Measurements from ENCODE around the gene MMP21.

MMP21 gene

DNA sequence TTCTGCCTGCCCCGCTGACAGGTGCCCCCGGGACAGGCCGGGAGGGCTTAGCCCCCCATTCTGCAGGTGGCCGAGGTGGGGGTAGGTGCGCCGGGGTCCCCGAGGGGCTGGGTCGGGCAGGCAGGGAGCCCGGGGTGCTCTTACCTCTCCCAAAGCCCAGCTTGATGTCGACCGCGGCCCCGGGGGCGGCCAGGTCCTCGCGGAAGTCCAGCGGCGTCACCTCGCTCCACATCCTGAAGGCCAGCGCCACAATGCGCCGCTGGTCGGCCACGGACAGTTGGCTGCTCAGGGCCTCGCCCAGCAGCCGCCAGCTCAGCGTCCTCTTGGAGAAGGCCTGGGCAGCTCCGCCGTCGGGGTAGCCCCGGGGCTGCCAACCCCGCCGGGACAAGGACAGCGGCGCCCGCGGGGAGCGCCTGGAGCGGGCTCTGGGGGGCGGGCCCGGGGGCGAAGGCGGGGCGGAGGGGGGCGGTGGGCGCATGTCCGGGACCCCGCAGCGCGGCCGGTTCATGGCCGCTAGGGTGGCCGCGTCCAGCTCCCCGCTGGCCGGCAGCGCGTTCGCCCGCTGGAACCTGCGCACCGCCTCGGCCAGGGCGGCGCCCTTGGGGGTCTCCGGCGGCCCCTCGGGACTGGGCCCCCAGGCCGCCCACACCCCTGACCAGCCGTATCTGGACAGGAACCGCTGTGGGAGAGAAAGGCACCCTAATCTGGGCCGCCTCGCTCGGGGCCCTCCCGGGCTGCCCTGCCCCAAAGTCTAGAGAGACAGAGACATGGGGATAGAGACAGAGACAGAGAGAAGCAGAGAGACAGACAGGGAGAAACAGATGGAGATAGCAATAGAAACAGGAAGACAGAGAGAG lies 1.7 kb downstream of the MMP21 start:
- H3K27ac ChIP-seq: no peak overlapping the region
- TF ChIP-seq CTCF (conservative IDR thresholded peaks at IDR 0.05): no peak

DNA sequence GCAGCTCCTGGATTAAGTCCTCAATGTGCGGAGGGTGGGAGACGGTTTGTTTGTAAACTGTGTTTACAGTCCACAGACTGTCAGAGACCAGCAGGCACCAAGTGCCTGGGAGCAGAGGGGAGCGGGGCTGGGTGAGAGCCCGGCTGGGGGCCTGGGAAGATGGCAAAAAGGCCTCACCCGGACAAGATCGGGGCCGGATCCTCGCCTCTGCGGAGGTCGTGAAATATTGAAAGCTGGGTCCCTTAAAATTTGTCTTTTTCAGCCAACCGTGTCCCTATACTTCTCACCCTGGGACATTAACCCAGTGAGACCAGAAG lies 2.8 kb downstream of the MMP21 start:
- TF ChIP-seq CTCF (conservative IDR thresholded peaks at IDR 0.05) (no peak), ZFX (IDR thresholded peaks at IDR 0.05) (no peak)
- H3K27ac ChIP-seq: no peak overlapping the region

DNA sequence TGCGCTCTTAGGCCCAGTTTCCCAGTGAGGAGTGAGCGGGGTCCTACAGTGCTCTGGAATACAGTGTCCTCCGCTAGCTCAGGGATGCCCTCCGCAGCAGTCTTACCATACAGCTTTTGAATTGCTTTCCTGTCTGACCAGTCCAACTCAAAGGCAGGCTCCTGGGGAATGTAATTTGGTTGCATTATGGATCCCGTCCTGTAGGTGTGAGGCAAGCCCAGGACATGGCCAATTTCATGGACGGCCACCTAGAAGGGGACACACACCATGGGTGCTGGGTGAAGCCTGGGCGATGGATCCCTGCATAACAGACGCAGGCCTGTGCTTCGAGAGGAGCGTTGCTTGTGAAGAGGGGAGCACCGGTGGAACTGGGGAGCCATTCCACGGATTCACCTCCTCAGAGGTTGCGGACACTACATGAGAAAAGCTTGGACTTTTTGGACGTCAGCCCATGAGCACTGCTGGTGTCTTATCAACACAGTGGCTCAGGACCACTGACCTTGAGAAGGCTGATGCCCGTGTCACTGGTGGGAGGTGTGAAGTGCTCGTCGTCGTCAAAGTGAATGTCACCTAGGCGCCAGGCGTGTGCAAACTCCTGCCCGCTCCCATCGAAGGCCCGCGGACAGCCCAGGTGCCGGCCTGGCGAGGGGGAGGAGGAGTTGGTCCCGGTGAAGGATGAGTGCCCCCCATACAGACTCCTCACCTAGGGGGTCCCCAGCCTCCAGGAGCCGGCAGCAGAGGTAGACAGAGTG lies 3.3 kb downstream of the MMP21 start:
- no peak overlapping the region for H3K27ac ChIP-seq
- TF ChIP-seq ZFX (IDR thresholded peaks at IDR 0.05) (no peak), CTCF (conservative IDR thresholded peaks at IDR 0.05) (no peak)

DNA sequence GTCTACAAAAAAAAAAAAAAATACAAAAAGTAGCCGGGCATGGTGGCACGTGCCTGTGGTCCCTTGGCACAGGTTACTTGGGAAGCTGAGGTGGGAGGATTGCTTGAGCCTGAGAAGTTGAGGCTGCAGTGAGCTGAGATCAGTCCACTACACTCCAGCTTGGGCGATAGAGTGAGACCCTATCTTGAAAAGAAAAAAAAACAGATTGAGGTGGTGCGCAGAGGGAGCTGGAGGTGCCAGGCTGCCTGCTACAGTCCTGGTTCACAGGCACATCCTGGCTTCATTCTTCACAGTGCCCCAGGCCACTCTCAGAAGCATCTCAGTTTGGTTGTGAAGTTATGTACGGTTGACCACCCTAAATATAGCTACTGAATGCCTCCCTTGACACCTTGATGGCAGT lies 4.8 kb downstream of the MMP21 start:
- no peak overlapping the region for H3K27ac ChIP-seq
- TF ChIP-seq CTCF (conservative IDR thresholded peaks at IDR 0.05): no peak
- no peak for TF ChIP-seq ZFX (IDR thresholded peaks at IDR 0.05)

- H3K27ac ChIP-seq: no peak overlapping the region
- no peak for TF ChIP-seq CTCF (conservative IDR thresholded peaks at IDR 0.05)
- TF ChIP-seq ZFX (IDR thresholded peaks at IDR 0.05): no peak
These were observed 6.4 kb downstream of the MMP21 start for GRCh38 chr10:125769175-125769574.

GRCh38 chr10:125768219-125768855 lies 7.3 kb downstream of the MMP21 start:
- TF ChIP-seq CTCF (conservative IDR thresholded peaks at IDR 0.05) (no peak), ZFX (IDR thresholded peaks at IDR 0.05) (no peak)
- H3K27ac ChIP-seq: no peak overlapping the region

- no peak for TF ChIP-seq CTCF (conservative IDR thresholded peaks at IDR 0.05)
- no peak for TF ChIP-seq ZFX (IDR thresholded peaks at IDR 0.05)
- H3K27ac ChIP-seq: no peak overlapping the region
These were observed 9.1 kb downstream of the MMP21 start for GRCh38 chr10:125766511-125766910.

Data from C4-2B (cell line).